ENCODE results near the gene KCNMB1. TPM values are rescaled to one million over a fixed set of nuclear protein-coding genes. Genes with fewer than 3 reads are reported as not detected.
A peak's percentile ranks its signal among the peaks of the same experiment; 100 is the strongest.

KCNMB1 gene
- total and polyA plus RNA-seq, 5 donors = 0.97 to 2.8 (median 1.4) TPM

DNA sequence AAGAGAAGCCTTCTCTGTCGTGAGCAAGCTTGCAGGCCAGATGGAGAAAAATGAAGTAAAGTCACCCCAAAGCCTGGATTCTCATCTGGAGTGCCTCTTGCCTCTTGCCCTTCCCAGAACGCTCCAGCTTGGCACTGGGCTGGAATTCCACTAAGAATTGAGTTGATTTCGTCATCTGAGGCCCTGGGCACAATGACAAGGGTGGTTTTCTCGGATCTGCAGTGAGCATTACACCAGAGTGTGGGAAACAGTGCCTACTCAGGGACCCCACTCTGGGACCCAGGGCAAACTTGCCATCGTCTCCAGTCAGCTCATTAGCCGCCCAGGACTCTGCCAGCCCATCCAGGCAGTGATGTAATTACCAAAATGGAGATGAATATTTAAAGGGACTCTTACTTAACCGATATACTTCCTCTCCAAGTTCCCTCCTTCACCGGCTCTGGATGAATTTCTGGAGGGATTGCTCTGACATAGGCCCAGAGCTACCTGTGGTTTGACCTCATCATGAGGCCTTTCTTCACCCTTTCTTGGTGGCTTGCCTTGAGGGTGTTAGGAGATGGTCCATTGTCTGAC is 46.9 kb downstream of the KCNMB1 start:
- ATAC-seq (no peak), DNase-seq (no peak)
- Histone ChIP-seq H3K4me3 (ENCODE audit: low read length) (no peak overlapping the region), H3K9me3 (ENCODE audit: control insufficient read depth, low read length) (no peaks in the 10 kb centered on the region), H3K4me1 (ENCODE audit: control insufficient read depth, insufficient read depth, low read length) (no peaks in the 10 kb centered on the region), H3K27me3 (ENCODE audit: control insufficient read depth, insufficient read depth) (no peaks in the 10 kb centered on the region), H3K27ac (ENCODE audit: low read length) (no peak overlapping the region)
- WGBS = 83% methylated on average over 8 of the region's 8 CpGs
- intact Hi-C loops (cut with DNase I) = loop anchor here in 2 of 4 donors (5.0 to 10.0 kb wide), 2 partner anchors 67 to 75 kb away; no protein-coding TSS in a partner anchor

DNA sequence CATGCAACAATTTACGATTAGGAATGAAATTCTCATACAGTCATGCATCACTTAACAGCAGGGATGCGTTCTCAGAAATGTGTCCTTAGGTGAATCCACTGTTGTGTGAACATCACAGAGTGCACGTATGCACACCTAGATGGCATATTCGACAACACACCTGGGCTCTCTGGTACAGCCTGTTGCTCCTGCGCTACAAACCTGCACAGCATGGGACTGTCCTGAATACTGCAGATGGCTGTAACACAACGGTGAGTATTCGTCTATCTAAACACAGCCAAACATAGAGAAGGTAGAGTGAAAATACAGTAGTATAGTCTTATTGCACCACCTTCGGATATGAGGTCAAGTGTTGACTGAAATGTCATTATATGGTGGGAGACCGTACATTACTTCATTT is 47.6 kb downstream of the KCNMB1 start:
- intact Hi-C loops (cut with DNase I) = loop anchor here in 2 of 4 donors (5.0 to 10.0 kb wide), 2 partner anchors 67 to 74 kb away; no protein-coding TSS in a partner anchor
- 97% methylated on average over 9 of the region's 9 CpGs for WGBS
- no peak for DNase-seq

DNA sequence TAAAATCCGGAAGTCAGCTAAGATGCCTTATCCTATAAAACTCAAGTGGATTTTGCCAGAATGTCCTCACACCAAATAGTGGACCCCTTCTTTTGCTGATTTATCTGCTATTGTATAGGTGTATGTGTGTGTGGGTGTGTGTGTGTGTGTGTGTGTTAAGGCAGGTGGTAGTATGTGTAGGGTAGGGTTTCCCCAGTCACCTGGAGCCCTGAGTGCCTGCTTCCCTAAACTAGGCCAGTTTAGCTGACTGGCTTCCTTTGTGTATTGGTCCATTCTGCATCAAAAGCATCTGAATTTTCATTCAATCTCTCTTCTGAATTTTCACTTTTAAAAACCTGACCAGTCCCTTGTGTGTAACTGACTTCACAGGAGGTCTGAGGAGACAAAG is 49.4 kb downstream of the KCNMB1 start:
- 91% methylated on average over 1 of the region's 1 CpG for WGBS
- ATAC-seq = no peak
- Histone ChIP-seq H3K27ac (ENCODE audit: low read length) (no peak overlapping the region), H3K4me3 (ENCODE audit: low read length) (no peak overlapping the region), H3K9me3 (ENCODE audit: control insufficient read depth, low read length) (no peaks in the 10 kb centered on the region), H3K4me1 (ENCODE audit: control insufficient read depth, insufficient read depth, low read length) (no peaks in the 10 kb centered on the region), H3K27me3 (ENCODE audit: control insufficient read depth, insufficient read depth) (no peaks in the 10 kb centered on the region)
- intact Hi-C loops (cut with DNase I) = loop anchor here in 3 of 4 donors (5.0 to 10.0 kb wide), 3 partner anchors 55 to 72 kb away; no protein-coding TSS in a partner anchor
- no peak for DNase-seq

More for the DNA sequence above, 47.6 kb downstream of the KCNMB1 start:
- Histone ChIP-seq H3K27ac (ENCODE audit: low read length) (no peak overlapping the region), H3K4me3 (ENCODE audit: low read length) (no peak overlapping the region), H3K27me3 (ENCODE audit: control insufficient read depth, insufficient read depth) (no peaks in the 10 kb centered on the region), H3K4me1 (ENCODE audit: control insufficient read depth, insufficient read depth, low read length) (no peaks in the 10 kb centered on the region), H3K9me3 (ENCODE audit: control insufficient read depth, low read length) (no peaks in the 10 kb centered on the region)
- ATAC-seq = no peak

DNA sequence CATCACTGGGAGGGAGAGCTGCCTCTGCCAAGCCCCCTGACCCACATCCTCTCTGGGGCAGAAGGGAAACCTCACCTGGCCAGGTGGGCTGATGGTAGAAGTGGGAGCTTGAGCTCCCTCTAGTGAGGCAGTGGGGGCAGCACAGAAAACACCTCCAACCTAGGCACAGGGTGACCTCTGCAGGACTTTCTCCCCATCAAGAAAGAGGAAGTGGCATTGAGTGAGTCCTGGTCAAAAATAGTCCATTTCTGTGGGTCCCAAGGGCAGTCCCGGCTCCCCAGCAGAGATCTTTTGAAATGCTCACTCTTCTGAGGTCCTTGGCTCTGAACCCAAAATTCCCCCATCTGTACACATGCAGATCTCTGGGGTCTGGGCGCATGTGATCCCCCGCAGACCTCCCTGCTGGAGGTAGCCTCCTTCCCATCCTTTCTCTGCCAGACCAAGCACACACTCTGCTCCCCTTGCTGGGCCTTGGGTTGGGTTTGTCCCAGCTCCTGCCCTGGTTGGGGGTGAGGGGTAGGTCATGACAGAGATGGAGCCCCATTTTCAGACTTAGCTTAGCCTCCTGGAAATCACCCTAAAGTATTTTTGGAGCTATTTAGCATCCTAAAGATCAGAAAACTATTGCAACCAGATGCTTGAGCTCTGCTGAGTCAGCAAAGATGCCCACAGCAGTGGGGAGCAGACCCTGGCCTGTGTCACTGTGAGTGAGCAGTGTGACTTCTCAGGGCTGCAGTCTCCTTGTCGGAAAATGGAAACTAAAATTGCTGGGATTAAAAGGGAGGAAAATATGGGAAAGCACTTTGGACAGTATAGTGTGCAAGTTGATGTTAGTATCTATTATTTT is 50.0 kb downstream of the KCNMB1 start:
- intact Hi-C loops (cut with DNase I) = loop anchor here in 1 of 4 donors (10.0 kb wide), 1 partner anchor 54 kb away; no protein-coding TSS in a partner anchor
- ATAC-seq = peak; percentile 27 to 47

DNA sequence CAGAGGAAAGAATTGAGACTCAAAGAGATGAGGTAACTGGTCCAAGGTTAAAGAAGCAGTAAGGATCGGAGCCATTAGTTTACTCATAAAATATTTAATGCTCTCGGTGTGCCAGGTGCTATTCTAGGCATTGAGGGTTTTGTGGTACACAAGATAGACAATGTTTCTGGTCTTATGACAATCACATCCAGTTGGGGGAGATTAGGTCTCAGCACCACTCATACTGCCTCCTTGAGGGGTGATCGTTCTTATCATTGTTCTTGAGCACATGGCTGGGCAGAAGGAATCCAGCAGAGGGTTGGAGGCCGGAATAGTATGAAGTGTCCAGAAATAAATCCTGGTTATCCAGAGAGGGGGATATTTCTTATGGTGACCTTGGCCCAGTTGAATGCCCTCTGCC is 50.9 kb downstream of the KCNMB1 start:
- Histone ChIP-seq H3K9me3 (ENCODE audit: control insufficient read depth, low read length) (no peaks in the 10 kb centered on the region), H3K27ac (ENCODE audit: low read length) (no peak overlapping the region), H3K4me1 (ENCODE audit: control insufficient read depth, insufficient read depth, low read length) (no peaks in the 10 kb centered on the region), H3K27me3 (ENCODE audit: control insufficient read depth, insufficient read depth) (no peaks in the 10 kb centered on the region), H3K4me3 (ENCODE audit: low read length) (no peak overlapping the region)
- intact Hi-C loops (cut with DNase I) = loop anchor here in 1 of 4 donors (10.0 kb wide), 1 partner anchor 53 kb away; no protein-coding TSS in a partner anchor
- ATAC-seq (no peak), DNase-seq (no peak)
- 76% methylated on average over 4 of the region's 4 CpGs for WGBS

More for the DNA sequence above, 50.0 kb downstream of the KCNMB1 start:
- H3K27ac ChIP-seq (ENCODE audit: low read length) = no peak overlapping the region
- H3K27me3 ChIP-seq (ENCODE audit: control insufficient read depth, insufficient read depth) = no peaks in the 10 kb centered on the region
- WGBS = 88% methylated on average over 4 of the region's 4 CpGs
- H3K4me3 ChIP-seq (ENCODE audit: low read length) = no peak overlapping the region
- DNase-seq = no peak
- no peaks in the 10 kb centered on the region for H3K4me1 ChIP-seq (ENCODE audit: control insufficient read depth, insufficient read depth, low read length)
- H3K9me3 ChIP-seq (ENCODE audit: control insufficient read depth, low read length) = no peaks in the 10 kb centered on the region

DNA sequence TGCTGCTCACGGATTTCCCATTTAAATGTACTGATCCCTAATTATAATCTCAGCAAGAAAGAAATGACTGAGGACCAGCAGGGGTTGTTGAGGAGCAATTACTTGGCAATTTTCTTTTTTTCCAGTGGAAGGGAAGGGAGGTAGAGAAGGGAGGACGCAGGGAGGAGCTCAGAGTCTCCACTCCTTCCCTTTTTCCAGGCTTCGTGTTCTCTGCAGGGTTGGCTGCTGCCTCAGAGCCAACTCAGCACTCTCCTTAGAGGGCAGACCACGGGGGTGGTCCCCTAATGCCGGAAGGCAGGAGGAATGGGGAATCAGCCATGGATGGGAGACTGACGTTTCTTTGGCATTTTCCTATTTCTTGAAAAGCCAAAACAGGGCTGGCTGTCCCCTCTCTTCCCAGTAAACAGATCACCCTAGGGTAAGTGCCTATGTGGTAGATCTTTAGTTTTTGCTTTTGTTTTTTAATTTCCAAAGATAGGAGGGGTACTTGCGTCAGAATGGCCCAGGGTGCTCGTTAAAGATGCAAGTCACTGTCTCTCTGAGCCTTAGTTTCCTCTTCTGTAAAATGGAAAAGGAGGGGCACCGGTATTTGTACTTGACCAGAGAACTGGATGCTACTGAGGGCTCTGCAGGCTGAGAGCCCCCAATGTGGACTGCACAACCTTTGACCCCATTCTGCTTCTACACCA is 52.0 kb downstream of the KCNMB1 start:
- no peak overlapping the region for H3K27ac ChIP-seq (ENCODE audit: low read length)
- ATAC-seq (peak in 1 of 2 donors; percentile 67), DNase-seq (no peak)
- H3K4me1 ChIP-seq (ENCODE audit: control insufficient read depth, insufficient read depth, low read length) = no peaks in the 10 kb centered on the region
- intact Hi-C loops (cut with DNase I) = loop anchor here in 1 of 4 donors (10.0 kb wide), 1 partner anchor 52 kb away; no protein-coding TSS in a partner anchor
- no peak overlapping the region for H3K4me3 ChIP-seq (ENCODE audit: low read length)
- WGBS = 59% methylated on average over 9 of the region's 9 CpGs
- no peaks in the 10 kb centered on the region for H3K9me3 ChIP-seq (ENCODE audit: control insufficient read depth, low read length)
- H3K27me3 ChIP-seq (ENCODE audit: control insufficient read depth, insufficient read depth) = no peaks in the 10 kb centered on the region

DNA sequence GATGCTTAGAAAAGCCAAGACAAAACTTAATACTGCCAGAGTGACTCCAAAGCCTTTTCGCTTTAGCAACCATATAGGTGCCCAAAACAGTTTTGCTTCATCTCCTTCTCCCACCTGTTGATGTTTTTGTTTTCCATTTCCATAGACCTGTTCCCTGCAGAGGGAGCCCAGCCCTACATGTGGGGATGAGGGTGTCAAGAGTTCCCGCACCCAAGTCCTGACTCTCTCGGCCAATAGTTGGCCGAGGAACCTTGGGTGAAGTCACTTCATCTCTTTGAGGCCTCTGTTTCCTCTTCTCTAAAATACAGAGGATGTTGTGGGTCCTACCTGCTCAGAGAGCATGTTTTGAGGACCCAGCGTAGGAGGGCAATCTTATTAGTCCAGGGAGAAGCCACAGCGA is 53.1 kb downstream of the KCNMB1 start:
- H3K27me3 ChIP-seq (ENCODE audit: control insufficient read depth, insufficient read depth) = no peaks in the 10 kb centered on the region
- ATAC-seq (no peak), DNase-seq (no peak)
- 83% methylated on average over 6 of the region's 6 CpGs for WGBS
- peaks cover 6% of the 10 kb centered on the region for H3K4me1 ChIP-seq (ENCODE audit: control insufficient read depth, insufficient read depth, low read length)
- no peak overlapping the region for H3K27ac ChIP-seq (ENCODE audit: low read length)
- H3K4me3 ChIP-seq (ENCODE audit: low read length) = no peak overlapping the region
- intact Hi-C loops (cut with DNase I) = loop anchor here in 1 of 4 donors (10.0 kb wide), 1 partner anchor 51 kb away; no protein-coding TSS in a partner anchor
- no peaks in the 10 kb centered on the region for H3K9me3 ChIP-seq (ENCODE audit: control insufficient read depth, low read length)

DNA sequence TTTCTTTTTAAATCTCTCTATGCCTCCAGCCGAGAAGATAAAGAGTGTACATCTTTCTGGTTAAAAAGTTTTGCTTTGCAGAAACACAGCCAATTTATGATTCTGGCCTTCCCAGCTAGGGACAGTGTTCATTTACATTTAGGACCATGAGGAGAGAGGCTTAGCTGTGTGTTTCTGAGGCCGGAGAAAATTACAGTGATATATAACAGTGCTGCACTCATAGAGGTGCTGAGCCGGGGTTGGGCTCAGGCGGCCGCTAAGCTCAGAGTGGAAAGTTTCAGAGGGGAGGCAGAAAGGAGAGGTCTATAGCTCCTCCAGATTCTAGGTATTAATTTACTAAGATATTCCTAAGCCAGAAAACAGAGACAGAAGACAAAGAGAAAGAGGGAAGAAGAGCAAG is 54.5 kb downstream of the KCNMB1 start:
- 85% methylated on average over 5 of the region's 5 CpGs for WGBS
- Histone ChIP-seq H3K27ac (ENCODE audit: low read length) (no peak overlapping the region), H3K4me3 (ENCODE audit: low read length) (no peak overlapping the region), H3K27me3 (ENCODE audit: control insufficient read depth, insufficient read depth) (no peaks in the 10 kb centered on the region), H3K4me1 (ENCODE audit: control insufficient read depth, insufficient read depth, low read length) (peaks cover 6% of the 10 kb centered on the region), H3K9me3 (ENCODE audit: control insufficient read depth, low read length) (no peaks in the 10 kb centered on the region)
- ATAC-seq (no peak), DNase-seq (no peak)
- intact Hi-C loops (cut with DNase I) = loop anchor here in 2 of 4 donors (5.0 to 10.0 kb wide), 2 partner anchors 50 to 57 kb away; no protein-coding TSS in a partner anchor

DNA sequence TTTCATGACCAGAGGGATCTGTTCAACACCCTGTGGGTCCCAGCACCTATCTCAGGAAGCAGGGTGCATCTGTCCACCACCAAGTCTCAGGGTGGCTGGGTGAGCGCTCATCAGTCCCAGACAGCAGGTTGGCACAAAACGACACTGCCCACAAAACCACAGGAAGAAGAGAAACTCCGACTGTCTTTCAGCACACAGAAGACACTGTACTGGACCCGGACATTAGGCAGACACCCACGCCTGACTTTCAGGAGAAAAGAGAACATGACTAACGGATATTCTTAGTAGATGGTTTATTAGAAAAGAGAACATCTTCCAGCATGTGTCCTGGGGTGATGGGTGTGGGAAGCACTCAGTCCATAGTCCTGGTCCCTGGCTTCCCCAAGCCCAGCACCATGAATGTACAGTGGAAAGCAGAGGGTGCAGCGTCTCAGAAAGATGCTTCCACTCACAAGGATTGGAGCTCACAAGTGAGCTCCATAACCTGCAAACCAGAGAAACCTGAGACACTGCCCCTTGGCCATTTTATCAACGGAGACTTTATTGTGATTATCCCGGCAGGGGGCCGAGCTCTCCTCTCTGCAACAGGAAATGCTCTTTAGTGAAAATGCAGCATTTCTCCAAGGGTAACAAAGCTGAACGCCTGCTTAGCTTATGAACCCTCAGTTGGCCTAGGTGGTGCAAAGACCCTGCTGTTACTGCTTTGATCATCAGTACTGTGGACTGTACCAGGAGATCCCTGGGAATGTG is 55.8 kb downstream of the KCNMB1 start:
- no peaks in the 10 kb centered on the region for H3K27me3 ChIP-seq (ENCODE audit: control insufficient read depth, insufficient read depth)
- ATAC-seq (no peak), DNase-seq (no peak)
- intact Hi-C loops (cut with DNase I) = loop anchor here in 2 of 4 donors (5.0 to 10.0 kb wide), 2 partner anchors 49 to 56 kb away; no protein-coding TSS in a partner anchor
- no peak overlapping the region for H3K27ac ChIP-seq (ENCODE audit: low read length)
- H3K9me3 ChIP-seq (ENCODE audit: control insufficient read depth, low read length) = no peaks in the 10 kb centered on the region
- WGBS = 59% methylated on average over 11 of the region's 11 CpGs
- H3K4me1 ChIP-seq (ENCODE audit: control insufficient read depth, insufficient read depth, low read length) = peaks cover 6% of the 10 kb centered on the region
- H3K4me3 ChIP-seq (ENCODE audit: low read length) = no peak overlapping the region

DNA sequence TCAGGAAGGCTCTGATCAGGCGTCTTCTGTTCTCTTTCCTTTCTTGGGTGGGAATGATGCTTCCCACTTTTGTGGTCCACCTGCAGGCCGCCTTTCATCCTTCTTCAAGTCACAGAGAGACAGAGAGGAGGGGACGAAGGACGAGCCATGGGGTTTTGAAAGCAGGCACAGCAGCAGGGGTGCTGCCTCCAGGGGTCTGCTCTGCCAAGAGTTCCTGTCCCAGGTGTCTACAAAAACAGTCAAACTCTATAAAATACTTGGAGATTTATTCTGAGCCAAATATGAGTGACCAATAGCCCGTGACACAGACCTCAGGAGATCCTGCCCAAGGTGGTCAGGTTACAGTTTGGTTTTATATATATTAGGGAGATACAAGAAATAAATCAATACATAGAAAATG is 57.1 kb downstream of the KCNMB1 start:
- ATAC-seq = no peak
- WGBS = 93% methylated on average over 5 of the region's 5 CpGs

More for the DNA sequence above, 57.1 kb downstream of the KCNMB1 start:
- Histone ChIP-seq H3K4me3 (ENCODE audit: low read length) (no peak overlapping the region), H3K4me1 (ENCODE audit: control insufficient read depth, insufficient read depth, low read length) (peaks cover 6% of the 10 kb centered on the region), H3K9me3 (ENCODE audit: control insufficient read depth, low read length) (no peaks in the 10 kb centered on the region), H3K27me3 (ENCODE audit: control insufficient read depth, insufficient read depth) (no peaks in the 10 kb centered on the region), H3K27ac (ENCODE audit: low read length) (no peak overlapping the region)
- DNase-seq = no peak
- intact Hi-C loops (cut with DNase I) = loop anchor here in 2 of 4 donors (5.0 to 10.0 kb wide), 2 partner anchors 47 to 55 kb away; no protein-coding TSS in a partner anchor
